HG03575 (cell line): ENCODE data around the gene CBX8.

Source experiments
- ATAC-seq: cut with Tn5 transposase; IDR thresholded peaks from one replicate; pipeline ENCODE4 v1.9.1; 2021; ENCODE audit not compliant: unreplicated experiment, insufficient number of reproducible peaks, low FRiP score; ENCODE audit errors: extremely low read depth

CBX8 gene

DNA sequence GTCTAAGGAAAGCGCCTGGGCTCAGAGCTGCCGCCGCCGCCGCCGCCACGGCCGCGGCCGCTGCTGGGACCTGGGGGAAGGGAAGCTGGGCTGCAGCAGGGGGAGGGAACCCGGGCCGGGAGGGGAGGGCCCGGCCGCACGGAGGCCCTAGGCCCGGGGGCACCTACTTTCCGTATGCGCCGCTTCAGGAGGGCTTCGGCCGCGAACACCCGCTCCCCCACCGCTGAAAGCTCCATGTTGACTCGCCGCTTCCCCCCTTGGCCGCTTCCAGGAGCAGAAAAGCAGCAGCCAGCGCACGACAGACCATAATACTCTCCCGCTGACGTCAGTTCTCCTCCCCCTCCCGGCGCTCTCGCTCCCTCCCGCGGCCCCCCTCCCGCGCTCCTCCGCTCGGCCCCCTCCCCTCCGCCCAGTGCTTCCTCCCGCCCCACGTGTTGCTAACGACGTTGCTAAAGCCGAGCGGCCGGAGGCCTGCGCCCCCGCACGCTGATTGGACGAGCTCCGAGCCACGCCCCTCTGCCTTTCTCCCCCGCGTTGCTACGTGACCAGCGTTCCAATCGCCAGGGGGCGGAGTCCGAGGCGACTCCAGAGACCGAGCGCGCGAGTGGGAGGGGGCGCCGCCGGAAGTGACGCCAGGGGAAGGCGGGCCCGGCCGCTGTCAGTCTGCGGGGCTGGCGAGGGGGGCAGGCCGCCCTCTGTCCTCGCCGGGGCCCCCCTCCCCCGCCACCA, at the start of gene CBX8:
Gene CBX8 (minus strand): TSS at position 315 of the 729 bp plus-strand sequence. CDS start 79 bp downstream, at position 236.
- ATAC-seq = no peak

DNA sequence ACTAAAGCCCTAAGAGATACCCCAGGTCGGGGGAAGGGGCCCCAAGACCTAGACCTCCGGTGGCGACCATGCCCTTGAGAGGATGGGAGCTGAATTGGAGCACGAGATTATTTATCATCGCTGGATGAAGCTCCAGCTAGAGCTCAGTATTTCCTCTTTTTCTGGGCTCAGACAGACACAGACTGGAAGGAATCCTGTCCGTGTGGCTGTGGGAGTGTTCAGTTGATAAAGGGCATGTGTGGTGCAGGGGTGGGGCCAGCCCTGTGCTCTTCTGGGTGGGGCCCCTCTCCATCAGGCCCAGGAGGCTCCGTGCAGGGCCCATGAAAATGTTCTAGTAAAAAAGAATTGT, 48.7 kb upstream of the CBX8 start:
- no peak for ATAC-seq

DNA sequence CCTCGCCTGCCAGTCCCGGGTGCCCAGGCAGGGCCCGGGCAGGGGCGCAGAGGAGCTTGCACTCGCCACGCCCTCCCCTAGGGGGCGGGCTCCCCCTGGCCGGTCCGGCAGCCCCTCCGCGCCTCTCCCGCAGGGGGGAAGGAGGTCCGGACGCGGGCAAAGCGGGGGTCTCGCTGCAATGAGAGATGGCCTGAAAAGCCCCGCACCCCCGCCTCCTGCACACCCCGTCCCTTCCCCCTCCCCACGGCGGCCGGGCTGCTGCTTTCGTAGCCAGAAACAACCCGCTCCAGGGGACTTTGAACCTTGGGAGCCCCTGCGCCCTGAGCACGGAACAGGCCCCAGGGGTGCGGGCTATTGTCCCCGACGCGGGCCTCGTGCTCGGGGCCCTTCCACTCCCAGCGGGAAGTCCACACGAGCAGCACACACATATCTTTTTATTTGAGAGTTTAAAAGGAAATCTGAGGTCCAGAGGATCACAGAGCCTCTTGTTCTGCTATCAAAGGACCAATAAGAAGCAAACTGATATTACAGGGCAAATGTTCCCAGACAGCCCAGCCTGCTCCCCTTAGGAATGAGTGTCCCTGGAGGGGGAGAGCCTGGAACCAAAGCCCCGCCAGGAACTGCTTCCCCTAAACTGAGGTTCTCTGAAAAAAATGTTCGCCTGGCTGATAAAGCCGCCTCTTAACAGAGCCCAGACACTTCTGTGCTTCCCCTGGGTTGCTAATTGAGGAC, 48.2 kb upstream of the CBX8 start:
- no peak for ATAC-seq

DNA sequence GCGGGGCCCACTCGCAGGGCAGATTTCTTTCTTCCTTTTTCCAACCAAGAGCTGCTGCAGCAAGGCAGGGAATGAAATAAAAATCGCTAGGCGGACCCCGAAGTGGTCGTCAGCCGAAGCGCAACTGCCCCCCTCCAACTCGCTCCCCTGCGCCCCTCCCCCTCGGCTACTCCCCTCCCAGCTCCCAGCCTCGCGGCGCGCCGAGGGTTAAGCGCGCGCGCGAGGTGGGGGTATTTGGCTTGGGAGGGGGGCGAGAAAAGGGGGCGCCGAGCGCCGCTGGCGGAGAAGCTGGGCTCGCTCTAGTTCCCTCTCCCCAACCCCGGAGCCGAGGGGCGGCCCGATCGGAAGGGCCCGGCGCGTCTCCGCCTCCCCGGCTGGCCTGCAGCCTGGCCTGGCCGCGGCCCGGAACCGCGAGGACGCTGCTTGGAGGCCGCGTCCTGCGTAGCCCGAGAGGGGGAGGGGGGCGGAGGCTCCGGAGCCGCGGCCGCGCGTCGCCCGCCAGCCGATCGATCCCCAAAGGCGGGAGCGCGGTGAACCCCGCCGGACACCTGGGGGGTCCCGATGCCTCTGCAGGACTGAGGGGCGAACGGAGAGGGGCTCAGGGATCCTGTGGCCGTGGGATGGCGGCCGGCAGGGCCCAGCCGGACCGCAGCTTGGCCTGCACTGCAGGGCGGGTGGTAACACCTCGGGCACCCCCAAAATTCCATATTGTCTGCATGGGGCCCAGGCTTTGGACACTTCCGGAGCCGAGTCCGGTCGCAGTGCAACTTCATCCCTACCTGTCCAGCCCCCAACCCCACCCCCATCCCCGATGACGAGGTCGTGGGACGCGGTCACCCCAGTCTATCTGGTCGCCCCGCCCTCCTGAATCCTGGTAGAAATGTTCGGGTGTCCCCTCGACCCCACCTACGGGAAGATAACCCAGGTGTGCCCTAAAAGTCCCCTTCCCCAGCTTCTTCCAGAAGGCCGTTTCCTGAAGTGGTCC, 47.2 kb upstream of the CBX8 start:
- no peak for ATAC-seq

DNA sequence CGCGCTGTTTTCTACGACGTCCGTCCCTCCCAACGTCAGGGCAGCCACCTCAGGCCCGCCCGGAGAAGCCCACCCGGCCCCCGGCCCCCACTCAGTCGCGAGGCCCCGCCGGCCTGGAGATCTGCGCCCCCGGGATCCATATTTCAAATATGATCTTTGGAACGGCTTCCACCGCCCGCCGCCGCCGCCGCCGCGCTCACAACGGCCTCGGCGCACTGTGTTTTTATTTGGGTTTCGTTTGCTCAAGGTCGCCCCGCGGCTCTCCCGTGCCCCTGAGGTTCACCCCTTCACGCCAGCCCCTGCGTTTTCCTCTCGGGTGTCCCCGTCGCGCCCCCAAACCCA, 46.6 kb upstream of the CBX8 start:
- ATAC-seq = no peak

DNA sequence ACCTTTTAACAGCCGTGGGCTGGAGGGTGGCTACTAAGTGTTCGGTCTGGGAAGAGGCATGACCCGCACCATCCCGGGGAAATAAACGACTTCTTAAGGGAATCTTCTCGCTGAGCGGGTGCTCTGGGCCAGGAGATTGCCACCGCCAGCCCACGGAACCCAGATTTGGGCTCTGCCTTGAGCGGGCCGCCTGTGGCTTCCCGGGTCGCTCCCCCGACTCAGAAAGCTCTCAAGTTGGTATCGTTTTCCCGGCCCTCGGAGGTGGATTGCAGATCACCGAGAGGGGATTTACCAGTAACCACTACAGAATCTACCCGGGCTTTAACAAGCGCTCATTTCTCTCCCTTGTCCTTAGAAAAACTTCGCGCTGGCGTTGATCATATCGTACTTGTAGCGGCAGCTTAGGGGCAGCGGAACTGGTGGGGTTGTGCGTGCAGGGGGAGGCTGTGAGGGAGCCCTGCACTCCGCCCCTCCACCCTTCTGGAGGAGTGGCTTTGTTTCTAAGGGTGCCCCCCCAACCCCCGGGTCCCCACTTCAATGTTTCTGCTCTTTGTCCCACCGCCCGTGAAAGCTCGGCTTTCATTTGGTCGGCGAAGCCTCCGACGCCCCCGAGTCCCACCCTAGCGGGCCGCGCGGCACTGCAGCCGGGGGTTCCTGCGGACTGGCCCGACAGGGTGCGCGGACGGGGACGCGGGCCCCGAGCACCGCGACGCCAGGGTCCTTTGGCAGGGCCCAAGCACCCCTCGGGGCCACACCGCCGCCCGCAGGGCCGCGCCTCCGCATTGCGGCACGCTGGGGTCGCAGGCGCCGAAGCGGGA, 46.0 kb upstream of the CBX8 start:
- no peak for ATAC-seq

DNA sequence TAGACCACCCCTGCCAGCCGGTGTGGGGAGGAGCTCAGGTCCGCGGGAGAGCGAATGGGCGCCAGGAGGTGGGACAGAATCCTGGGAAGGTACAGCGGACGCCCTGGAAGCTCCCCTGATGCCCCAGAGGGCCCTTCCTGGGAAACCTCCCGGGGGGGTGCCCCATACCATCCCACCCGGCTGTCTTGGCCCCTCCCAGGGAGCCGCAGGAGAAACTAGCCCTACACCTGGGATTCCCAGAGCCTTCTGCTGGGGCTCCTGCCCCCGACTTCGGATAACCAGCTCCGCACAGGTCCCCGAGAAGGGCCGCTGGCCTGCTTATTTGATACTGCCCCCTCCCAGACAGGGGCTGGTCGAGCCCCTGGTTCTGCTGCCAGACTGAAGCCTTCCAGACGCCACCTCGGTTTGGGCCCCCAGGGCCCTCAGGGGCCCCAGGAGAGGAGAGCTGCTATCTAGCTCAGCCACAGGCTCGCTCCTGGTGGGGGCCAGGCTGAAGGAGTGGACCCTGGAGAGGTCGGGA, 45.3 kb upstream of the CBX8 start:
- no peak for ATAC-seq

DNA sequence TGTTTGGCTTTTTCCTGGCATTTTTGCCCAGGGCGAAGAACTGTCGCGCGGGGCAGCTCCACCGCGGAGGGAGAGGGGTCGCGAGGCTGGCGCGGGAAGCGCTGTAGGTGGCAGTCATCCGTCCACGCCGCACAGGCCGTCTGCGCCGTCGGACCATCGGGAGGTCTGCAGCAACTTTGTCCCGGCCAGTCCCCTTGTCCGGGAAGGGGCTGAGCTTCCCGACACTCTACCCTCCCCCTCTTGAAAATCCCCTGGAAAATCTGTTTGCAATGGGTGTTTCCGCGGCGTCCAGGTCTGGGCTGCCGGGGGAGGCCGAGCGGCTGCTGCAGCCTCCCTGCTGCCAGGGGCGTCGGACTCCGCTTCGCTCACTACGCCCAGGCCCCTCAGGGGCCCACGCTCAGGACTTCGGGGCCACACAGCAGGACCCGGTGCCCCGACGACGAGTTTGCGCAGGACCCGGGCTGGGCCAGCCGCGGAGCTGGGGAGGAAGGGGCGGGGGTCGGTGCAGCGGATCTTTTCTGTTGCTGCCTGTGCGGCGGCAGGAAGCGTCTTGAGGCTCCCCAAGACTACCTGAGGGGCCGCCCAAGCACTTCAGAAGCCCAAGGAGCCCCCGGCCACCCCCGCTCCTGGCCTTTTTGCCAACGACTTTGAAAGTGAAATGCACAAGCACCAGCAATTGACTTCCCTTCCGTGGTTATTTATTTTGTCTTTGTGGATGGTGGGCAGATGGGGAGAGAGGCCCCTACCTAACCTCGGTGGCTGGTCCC, 44.7 kb upstream of the CBX8 start:
- no peak for ATAC-seq

DNA sequence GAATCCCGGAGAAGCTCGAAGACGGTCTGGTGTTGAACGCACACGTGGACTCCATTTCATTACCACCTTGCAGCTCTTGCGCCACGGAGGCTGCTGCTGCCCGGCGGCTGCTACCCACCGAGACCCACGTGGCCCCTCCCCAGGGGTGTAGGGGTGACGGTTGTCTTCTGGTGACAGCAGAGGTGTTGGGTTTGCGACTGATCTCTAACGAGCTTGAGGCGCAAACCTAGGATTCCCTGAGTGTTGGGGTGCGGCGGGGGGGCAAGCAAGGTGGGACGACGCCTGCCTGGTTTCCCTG, 44.1 kb upstream of the CBX8 start:
- no peak for ATAC-seq

DNA sequence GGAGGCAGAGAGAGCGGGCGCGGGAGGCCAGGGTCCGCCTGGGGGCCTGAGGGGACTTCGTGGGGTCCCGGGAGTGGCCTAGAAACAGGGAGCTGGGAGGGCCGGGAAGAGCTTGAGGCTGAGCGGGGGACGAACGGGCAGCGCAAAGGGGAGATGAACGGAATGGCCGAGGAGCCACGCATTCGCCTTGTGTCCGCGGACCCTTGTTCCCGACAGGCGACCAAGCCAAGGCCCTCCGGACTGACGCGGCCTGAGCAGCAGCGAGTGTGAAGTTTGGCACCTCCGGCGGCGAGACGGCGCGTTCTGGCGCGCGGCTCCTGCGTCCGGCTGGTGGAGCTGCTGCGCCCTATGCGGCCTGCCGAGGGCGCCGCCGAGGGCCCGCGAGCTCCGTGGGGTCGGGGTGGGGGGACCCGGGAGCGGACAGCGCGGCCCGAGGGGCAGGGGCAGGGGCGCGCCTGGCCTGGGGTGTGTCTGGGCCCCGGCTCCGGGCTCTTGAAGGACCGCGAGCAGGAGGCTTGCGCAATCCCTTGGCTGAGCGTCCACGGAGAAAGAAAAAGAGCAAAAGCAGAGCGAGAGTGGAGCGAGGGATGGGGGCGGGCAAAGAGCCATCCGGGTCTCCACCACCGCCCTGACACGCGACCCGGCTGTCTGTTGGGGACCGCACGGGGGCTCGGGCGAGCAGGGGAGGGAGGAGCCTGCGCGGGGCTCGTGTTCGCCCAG, 43.6 kb upstream of the CBX8 start:
- ATAC-seq = no peak

DNA sequence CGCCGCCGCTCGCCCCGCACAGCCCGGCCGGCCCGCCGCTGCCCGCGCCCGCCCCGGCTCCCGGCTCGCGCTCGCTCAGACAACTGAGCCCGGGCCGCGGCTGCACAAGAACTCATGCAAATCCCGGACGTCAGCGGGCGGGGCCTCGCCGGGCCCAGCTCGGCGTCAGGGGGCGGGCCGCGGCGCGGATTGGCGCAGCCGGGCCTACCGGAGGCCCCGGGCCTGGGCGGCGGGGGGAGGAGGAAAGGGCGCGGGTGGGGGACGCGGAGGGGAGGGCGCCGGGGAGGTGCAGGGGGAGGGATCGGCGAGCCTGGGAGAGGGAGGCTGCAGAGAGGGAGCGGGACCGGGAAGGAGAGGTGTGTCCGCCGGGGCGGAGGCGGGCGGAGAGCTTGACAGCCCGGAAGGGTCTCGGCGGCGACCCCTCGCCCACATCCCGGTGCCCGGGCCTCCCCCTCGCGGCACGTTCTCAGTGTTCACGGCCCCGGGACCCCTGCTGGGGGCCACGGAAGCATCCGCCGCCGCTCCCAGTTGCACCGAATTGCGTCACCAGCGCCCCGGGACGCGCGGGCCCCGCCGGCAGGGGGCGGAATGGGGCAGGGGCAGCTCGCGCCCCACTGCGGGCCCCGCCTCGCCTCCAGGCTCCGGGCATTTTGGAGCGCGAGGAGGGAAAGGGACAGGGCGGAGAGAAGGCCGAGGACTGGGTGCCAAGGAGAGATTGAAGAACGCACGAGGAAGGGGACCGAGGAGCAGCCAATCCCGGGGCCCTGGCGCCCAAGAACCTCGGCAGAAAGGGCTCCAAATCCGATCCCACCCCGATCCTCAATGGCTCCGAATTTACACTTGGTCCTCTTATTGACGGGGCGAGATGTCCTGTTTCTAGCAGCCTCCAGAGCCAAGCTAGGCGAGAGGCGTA, 42.7 kb upstream of the CBX8 start, which contains the start of gene CBX4:
Gene CBX4 (minus strand): TSS at position 85 of the 913 bp plus-strand sequence. CDS start 189 bp downstream, outside the sequence.
- ATAC-seq = no peak

DNA sequence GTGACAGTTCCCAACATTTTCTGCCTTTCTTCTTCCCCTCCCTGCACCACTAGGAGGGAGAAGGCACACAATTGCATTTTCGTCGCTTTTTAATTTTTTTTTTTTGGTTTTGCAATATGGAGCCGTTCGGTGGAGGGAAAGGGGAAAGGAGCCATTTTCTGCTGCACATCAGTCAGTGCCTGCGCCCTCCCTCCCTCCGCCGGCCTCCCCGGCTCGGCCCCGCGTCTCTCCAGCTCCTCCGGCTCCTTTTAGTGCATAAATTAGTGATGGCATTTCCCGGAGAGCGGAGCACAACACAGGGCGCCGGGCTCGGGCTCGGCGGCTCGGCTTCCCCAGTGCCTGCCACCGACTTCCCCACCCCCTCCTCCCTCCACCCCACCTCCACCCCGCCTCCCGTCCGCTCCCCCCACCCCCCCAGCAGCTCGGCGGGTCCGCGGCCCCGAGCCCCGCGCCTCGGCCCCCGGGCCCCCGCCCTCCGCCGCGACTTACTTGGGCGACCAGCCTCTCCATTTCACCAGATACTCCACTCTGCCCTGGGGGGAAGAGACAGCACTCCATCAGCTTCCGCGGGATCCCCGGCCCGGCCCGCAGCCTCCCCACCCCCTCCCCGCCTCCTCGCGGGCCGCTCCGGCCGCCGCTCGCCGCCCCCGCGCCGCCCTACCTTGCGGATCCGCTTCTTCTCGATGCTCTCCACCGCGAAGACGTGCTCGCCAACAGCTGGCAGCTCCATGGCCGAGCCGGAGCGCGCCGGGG, 41.8 kb upstream of the CBX8 start:
- ATAC-seq = no peak

DNA sequence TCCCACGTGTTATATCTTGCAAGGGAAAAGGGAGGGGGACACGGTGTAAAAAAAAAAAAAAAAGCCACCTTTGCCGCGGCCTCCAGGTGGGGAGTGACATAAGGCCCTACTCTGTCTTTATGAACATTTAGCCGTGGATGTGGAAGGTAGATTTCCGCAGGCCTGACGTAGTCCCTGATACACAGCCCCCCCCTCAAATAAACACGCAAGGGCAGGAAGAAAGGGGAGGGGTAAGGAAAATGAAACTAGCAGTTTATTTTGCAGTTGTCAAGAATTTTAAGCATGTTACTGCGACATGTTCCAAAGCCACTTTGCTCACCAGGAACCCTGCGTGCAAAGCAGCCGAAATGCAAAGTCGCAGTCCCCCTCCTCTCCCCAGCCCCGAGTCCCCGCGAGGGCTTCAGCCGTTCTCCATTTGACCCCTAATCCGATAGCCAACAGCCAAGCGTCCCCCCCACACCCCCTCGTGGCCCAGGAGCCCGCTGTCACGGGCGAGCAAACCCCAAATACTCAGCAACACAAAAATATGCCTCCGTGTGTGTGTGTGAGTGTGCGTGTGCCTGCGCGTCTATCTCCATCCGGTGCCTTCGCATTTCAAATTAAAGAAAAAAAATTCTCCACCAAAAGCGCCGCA, 41.1 kb upstream of the CBX8 start:
- no peak for ATAC-seq

DNA sequence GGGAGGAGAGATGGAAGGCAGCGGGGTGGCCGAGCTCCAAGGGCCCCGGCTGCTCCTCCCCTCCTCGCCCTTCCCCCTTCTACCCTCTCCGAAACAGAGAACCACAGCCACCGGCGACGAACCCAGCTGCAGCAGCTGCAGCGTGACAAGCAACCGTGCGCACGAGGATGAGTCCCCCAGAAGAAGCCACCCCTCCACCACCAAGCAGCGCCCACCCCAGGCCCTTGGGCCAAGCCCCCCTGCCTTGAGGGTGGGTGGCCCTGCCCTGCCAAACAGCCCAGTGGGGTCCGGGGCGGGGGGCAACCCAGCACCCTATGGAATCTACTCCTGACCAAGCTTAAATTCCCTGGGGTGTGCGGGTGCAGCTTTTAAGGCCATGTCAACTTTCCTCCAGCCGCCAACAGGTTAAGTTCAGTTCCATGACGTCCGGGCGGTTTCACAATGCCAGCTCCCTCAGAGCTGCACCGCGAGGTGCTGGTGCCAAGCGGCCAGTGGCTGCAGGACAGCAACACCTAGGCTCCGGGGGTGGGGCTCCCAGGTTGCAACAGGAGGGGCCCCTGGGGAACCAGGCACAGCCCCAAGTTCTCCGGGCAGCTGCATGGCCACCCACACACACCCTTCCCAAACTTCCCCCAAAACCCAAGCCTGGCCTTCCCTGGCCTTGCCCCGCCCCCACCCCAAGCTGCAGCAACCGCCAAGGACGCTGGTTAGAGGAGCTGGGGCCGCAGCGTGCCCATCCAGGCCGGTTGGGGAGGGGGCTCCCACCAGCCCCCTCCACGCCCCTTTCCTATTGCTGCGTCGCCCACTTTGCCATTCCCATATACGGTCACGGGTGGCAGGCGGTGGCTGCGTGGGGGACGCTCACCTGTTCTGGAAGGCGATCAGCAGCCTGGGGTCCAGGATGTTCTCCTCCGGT, 40.4 kb upstream of the CBX8 start:
- no peak for ATAC-seq
